Hematopoietic multipotent progenitor cell treated with erythropoietin and hydrocortisone succinate and interleukin-3 and kit ligand, for 15 days (in vitro differentiated cells): ENCODE results near the gene MAT1A.
"Not testable (repeated sequence)": the region's sequence is repeated elsewhere in the genome, so short reads cannot be mapped to it uniquely, and the experiment has no call there.

Experiments used
- DNase-seq: peaks from one replicate; pipeline ENCODE4 v3.0.0-alpha.2; 2015; ENCODE audit warnings: low spot score

The MAT1A gene

DNA sequence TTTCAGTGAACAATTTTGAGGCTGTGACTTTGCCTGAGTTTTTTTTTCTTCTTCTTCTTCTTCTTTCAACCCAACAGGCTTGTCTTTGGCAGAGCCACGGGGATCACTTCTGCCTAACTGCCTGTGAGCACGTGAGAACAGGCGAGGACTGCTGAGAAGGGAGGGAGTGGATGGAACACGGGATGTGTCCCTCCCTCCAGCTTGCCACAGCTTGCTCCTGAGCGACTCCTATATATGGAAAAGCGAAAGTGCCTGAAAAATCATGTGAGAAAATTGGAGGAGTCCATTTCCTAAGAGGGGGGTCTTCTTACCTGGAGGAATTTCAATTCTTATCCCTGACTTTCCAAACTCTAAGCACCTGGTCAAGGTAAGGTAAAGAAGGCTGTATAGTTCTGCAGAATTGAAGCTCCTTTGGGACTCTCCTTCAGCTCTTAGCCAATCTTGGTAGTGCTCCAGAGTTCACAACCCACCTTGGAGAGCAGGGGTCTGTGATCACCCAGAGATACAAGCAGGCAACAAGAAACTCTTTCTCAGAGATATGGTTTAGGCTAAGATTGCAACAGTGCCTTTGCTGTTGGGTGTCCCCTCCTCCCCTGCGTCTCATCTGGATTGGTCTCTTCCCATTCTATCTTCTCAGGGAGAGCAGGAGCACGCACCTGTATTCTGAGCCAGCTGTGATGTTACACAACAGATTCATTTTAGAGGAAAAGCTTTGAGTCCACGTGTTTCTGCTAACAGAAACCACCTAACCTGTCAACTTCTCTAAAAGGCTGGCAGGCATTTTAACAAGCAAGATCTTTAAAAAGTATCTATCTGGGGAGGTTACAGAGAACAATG is at the start of gene MAT1A:
Gene MAT1A, minus strand, starts transcription at position 208 of the 837 bp plus-strand sequence. CDS start 235 bp downstream, outside the sequence.
- no peak for DNase-seq

DNA sequence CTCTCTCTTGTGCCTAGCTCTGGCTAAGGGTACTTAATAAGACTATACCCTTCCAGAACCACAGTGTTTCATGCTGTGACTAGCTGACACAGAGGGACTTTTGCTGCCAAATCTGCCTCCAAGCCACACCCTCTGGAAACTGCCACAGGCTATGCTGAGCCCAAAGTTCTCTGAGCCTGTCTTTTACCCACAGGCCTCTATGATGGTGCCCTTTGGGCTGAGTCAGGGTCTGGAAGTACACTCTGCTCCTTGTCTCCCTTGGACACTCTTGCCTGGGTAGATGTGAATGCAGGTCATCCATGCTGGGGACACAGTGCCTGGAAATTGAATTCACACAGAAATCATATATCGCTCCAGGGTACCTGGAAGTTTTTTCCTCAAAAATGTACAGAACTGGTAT is 44.5 kb upstream of the MAT1A start:
- DNase-seq = no peak

DNA sequence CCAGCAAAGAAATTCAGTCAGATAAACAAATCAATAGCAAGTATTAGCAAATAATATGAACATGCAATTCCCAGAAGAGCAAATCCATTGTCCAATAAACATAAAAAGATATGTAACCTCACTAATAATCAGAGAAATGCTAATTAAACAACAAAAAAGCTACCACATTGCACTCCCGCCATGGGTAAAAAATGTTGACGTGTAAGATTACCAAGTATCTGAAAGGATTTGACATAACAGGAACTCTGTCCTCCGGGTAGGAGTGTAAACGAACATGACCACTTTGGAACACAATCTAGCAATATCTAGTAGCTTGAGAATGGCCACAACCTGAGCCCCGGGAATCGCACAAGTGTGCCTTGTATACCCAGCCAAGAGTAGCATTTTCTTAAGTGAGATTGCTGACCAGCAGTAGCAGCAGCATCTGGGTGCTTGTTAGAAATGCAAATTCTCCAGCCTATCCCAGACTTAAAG is 35.5 kb upstream of the MAT1A start:
- DNase-seq = no peak

DNA sequence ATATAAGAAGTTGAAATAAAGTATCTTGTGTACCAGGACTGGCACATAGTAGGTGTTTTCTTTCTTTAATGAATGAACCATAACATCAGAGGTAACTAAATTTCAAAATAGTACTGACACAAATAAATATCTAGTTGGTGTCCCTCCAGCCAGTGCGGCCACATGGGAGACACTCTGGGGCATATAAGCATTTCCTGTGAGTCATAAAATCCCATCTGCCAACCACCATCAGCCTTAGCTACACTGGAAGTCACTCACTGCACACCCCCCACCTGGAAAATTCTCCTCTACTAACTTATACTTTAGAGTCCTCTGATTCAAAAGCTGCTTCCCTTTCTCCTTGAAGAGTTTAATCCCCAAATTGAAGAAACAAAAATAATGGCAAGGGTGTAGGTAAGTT is 34.6 kb upstream of the MAT1A start:
- DNase-seq = no peak

DNA sequence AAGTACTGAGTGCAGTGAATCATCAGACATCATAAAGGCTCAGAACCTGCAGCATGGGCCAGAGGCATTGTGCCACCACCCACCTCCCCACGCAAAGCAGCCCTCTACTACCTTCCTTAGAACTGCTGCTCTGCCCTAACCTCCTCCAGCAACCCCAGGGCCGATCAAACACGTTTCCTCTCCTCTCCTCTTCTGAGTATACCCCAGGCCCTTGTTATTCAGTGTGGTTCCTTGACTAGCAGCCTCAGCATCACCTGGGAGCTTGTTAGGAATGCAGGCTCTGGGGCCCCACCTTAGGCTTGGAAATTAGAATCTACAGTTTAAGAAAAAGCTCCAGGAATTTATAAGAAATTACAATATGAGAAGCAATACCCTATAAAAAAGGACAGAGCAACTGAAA is 33.9 kb upstream of the MAT1A start:
- no peak for DNase-seq

DNA sequence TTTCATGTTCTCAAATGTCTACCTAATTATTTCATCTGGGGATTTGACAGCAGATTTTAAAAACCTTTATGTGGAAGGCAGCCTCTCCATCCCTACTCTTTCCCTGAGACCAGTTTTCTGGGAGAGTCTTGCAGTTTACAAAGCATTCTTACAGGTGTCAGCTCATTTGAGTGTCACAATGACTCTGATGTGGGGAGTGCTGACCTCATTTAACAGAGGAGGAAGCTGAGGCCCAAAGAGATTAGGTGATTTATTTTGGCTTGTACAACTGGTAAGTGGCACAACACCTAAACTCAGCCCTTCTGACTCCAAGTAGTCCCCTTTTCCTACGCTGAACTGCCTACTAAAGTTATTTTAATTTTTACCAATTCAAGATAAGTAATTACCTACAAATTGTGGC is 33.3 kb upstream of the MAT1A start:
- DNase-seq = no peak

DNA sequence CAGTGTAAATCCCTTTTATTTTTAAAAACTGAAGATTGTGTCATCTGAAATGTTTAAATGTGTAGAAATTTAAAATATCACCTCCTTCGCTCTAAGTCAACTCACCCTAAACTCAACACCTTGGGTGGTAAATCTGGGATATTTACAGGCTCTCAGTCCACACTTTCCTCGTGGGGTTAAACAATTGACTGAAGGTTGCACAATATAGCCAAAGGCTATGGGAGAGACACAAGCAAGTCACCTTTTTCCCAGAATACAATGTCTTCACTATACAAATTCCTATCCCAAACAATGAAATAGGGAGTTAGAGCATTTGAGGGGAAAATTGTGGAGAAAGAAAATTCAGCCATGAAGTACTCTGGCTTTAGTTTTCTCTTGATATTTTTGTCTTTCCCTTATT is 32.7 kb upstream of the MAT1A start:
- DNase-seq = no peak

DNA sequence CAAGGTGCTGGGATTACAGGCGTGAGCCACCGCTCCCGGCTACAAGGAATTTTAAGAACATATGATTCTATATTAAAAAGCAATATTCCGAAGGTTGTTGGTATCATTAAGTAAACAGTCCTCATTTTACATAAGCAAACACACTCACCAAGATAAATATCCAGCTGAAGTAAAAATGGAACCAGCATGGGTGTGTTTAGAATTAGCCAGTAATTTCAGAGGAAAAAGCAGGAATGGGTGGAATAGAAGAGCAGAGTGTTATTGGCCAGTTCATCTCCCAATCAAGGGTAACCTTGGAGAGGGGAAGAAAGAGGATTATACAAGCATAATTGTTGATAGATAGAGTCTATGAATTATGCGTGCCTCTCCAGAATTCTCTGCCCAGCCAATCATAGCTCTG is 31.7 kb upstream of the MAT1A start:
- DNase-seq = no peak

DNA sequence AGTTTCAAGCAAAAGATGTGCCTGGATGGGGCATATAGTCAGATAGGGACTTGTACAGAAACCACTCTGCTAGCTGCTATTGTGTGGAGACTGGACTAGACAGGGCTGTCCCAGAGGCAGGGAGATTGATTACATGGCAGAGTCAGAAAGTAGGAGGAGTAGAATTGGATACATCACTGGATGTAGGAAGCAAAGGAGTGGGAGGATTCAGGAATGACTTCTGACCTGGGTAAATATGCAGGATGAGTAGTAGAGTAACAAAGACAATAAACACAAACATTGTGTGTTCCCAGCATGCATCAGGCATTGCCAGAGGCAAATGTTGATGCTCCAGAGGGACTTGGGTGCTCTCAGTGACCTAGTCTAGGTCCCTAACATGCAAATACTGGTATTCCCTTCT is 30.9 kb upstream of the MAT1A start:
- no peak for DNase-seq

DNA sequence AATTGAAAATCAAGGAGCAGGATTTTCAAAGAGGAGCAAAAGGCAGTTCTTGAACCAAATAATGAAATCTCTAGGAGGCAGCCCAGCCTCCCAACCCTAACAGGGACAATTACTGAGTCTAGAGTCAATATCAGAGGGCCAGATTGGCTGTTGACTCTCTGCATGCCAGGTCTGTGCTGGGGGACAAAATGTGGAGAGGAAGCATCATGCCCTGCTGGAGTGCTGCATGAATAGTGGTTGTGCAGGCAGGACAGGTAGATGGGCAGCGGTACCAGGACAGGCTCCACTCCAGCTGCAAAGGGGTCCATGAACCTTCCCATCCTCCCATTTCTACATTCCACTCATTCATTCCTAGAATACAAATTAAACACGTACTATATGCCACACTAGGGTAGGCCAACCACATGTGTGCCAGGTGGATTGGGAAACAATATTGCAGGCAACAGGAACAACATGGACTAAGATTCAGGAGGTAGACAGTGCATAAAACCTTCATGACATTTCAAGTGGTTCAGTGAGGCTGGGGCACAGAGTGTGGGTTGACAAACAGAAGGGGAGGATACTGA is 30.4 kb upstream of the MAT1A start:
- DNase-seq = no peak

DNA sequence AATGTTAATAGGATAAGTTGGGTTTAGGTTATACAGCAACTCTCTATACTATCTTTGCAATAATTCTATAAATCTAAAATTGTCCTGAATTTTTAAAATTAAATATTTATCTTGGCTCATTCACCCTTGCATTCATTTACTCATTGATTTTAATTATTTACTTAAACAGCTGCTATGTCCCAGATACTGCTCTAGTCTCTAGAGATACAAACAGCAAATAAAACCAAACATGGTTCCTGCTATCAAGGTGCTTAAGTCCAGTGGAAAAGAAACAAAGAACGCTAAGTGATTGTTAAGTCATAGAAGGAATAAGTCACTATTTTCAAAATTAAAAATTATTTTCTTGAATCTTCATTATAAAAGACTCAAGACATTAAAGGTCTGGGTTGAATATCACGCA is 29.9 kb upstream of the MAT1A start:
- no peak for DNase-seq

DNA sequence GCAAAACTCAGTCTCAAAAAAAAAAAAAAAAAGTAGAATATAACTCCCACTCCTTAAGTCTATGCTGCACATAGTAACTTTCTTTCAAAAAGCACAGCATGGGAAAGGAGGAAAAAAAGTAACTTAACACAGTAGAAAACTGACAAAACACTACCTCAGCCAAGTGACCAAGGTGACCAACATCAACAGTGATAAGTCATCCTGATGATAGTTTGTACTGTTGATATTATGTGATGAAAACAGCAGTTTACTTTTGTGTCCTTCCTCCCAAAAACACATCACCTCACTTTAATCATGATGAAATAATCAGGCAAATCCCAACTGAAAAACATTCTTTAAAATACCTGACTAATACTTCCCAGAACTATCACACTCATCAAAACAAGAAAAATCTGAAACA is 29.3 kb upstream of the MAT1A start:
- no peak for DNase-seq

DNA sequence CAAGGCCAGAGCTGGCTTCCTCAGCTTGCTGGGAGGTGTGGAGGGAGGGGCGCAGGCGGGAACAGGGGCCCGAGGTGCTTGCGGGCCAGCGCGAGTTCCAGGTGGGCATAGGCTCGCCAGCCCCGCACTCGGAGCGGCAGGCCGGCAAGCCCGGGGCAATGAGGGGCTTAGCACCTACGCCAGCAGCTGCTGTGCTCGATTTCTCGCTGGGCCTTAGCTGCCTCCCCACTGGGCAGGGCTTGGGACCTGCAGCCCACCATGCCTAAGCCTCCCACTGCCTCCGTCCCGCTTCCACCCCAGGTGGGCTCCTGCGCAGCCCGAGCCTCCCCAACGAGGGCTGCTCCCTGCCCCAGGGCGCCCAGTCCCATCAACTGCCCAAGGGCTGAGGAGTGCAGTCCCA is 25.9 kb upstream of the MAT1A start:
- no peak for DNase-seq

DNA sequence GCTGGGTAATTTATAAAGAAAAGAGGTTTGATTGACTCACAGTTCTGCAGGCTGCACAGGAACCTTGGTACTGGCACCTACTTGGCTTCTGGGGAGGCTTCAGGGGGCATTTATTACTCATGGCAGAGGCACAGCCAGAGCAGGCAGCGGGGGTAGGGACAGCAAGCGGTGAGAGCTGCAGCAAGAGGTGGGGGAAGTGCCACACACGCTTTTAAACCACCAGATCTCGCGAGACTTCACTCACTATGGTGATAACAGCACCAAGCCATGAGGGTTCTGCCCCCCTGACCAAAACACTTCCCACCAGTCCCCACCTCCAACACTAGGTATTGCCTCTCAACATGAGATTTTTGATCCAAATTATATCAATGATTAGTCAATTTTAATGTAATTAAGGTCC is 24.1 kb upstream of the MAT1A start:
- DNase-seq = no peak

DNA sequence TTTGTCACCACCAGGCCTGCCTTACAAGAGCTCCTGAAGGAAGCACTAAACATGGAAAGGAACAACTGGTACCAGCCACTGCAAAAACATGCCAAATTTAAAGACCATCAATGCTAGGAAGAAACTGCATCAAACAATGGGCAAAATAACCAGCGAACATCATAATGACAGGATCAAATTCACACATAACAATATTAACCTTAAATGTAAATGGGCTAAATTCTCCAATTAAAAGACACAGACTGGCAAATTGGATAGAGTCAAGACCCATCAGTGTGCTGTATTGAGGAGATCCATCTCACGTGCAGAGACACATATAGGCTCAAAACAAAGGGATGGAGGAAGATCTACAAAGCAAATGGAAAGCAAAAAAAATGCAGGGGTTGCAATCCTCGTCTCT is 16.5 kb upstream of the MAT1A start:
- not testable (repeated sequence) for DNase-seq

DNA sequence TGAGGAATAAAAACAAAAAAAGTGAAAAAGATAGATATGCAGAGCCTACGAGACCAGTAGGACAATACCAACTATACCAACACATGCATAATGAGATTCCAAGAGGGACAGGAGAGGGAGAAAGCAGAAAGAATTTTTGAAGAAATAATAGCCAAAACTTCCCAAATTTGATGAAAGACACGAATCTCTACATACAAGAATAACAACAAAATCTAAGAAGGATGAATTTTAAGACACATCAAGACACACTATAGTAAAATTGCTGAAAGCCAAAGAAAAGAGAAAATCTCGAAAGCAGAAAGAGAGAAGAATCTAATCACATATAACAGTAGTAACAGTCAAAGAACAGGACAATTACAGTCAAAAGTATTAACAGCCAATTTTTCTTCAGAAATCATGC is 7.5 kb upstream of the MAT1A start:
- no peak for DNase-seq

DNA sequence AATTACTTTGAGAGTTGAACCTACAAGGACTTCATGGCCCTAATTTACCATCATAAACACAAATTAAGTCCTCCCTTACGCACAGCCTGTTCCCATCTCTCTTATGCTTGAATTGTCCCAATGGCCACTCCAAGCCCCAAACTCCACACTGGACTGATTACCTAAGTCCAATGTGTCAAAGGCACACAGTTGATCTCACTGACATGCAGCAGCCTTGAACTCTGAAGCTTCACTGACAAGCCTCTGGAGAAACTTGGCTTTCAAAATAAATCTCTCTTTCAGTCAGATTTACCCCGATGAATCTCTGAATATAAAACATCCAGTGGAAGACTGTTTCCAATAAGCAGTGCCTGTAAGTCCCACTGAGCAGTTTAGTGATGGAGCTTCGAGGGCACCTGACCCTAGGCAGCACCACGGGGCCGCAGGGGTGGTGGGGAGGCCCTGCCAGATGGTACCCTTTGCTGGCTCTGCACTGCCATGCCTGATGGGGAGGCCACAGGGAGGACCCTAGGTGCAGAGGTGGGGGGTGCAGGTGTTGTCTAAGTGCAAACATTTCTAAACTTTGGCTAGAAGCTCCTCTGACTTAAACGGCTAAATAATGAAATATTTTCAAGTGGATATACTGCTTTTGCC is 3.3 kb upstream of the MAT1A start:
- no peak for DNase-seq

DNA sequence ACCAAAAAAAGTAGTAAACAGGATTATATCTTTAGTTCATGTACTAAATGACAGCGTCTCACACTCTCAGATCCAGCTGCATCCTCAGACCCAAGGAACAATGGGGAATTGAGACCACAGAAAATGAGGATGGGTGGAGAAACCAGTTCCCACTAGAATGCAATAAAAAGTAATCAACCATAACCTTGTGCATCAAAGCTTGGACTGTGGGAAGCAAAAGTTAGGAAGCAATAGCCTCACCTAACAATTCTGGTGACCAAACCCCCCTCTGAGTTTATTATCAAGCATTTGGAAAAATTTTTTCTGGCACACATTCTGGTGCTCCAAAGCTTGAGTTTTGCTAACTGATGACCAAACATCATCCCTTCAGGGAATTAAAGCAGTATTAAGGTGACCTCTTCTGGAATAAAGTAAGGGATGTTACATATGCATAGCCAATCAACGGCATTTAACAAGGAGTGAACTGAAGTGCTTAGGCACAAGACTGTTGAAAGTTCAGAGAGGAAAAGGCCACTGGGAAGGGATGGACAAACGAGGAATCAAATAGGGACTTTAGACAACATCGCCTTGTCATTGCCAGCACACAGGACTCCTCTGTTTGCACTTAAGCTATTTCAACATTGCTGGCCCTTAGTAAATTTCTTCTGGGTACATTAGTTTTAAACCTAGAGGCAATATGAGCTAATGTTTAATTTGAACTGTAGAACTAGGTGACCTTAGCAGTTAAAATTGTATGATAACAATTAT is 1.2 kb upstream of the MAT1A start:
- no peak for DNase-seq

DNA sequence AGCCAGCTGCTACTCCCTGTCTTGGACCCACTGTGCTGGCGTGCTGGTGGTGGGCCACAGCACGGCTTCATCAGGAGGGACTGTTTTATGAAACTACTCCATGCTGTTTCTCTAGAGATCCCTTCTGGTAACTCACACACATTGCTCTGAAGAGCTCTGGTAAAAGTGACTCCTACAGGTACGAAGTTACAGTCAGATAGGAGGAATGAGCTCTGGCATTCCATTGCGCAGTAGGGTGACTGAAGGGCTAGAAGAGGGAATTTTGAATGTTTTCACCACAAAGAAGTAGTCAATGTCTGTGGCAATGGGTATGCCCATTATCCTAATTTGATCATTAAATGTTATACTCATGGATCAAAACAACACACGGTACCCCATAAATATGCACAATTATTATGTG is 609 bp downstream of the MAT1A start:
- DNase-seq = no peak

DNA sequence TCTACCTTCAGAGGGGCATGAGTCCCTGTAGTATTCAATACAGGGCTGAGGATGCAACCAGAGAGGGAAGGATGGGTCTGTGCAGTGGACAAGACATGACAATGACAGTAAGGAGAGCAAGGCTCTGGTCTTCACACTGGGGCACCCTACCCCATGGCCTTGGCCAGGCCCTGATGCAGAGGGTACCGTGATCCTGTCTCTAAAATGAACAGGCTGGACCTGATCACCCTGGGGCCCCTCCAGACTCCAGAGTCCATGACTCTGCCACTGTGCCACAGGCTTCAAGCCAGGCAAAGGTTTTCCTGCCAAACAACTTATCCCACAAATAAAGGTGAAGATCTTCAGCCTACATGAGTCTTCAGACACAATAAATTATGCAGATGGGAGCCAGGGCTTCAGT is 4.9 kb downstream of the MAT1A start:
- no peak for DNase-seq

DNA sequence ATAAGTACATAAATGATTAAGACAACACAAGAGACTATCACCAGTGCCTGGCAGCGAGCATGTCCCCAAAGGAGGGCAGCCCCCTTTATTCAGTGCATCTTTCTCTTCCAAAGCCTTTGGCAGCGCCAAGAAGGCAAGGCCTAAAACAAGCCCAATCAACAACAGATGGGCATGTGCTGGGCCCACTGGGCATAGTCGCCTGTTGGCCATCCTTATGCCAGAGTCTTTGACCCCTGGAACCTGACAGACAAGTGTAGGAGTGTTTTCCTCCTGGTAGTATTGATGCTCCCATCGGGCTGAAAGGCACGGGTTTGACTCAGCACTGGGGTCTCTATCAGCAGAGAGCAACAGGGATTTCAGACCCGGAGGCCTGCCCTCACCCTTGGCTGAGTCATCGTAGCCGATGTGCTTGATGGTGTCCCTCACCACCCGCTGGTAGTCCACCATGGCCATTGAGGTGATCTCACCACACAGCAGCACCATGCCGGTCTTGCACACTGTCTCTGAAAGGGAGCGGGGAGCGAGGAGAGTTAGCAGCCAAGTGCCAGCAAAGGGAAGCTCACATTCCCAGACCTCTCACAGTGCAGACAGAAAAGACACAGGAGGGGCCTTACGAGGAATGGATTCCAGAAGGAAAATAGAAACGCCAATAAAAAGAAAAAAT is 5.8 kb downstream of the MAT1A start:
- DNase-seq = no peak

DNA sequence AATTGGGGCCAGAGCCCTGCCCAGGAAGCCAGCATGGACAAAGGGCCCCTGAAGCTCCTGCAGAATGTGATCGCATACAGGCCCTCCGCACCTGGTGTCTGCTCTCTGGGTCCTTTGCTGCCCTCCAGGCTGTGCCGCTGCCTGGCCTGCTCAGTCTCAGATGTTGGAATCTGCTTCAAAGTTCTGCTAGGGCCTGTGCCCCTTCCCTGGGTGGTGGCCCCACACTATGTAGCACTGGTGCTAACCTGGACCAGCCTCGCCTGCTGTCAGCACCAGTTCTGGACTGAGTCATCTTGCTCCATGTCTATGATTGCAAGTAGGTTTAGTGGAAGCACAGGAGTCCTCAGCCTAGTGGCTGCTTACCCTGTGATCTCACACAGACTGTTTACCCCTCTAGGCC is 6.3 kb downstream of the MAT1A start:
- no peak for DNase-seq
